H9 (cell line): Measurements from ENCODE around the gene IFIT1. TPM values are rescaled to one million over a fixed set of nuclear protein-coding genes. Genes with fewer than 3 reads are reported as not detected.

ENCODE experiments used
- DNase-seq: peaks from one replicate; pipeline ENCODE4 v3.0.0-alpha.2; 2017
- H2AFZ ChIP-seq: one replicate; pipeline ENCODE4 v1.6.1; 2013; ENCODE audit warnings: mild to moderate bottlenecking, low read length, control low read depth, moderate library complexity
- H2AK5ac ChIP-seq: 2 replicates; pipeline ENCODE4 v1.6.1; 2013; ENCODE audit warnings: low read length, control low read depth, mixed read lengths; ENCODE audit not compliant: insufficient read length
- H2BK120ac ChIP-seq: one replicate; pipeline ENCODE4 v1.6.1; 2013; ENCODE audit warnings: low read depth, mild to moderate bottlenecking, low read length, control low read depth, inconsistent platforms; ENCODE audit not compliant: poor library complexity, severe bottlenecking
- H2BK12ac ChIP-seq: 2 replicates; pipeline ENCODE4 v1.6.1; 2013; ENCODE audit warnings: low read length, control low read depth, mixed read lengths, low read depth; ENCODE audit not compliant: insufficient read length
- H2BK15ac ChIP-seq: 2 replicates; pipeline ENCODE4 v1.6.1; 2013; ENCODE audit warnings: low read depth, low read length, control low read depth
- H2BK20ac ChIP-seq: one replicate; pipeline ENCODE4 v1.6.1; 2013; ENCODE audit warnings: low read depth, mild to moderate bottlenecking, low read length, control low read depth, inconsistent platforms; ENCODE audit not compliant: poor library complexity, severe bottlenecking
- H2BK5ac ChIP-seq: 2 replicates; pipeline ENCODE4 v1.6.1; 2013; ENCODE audit warnings: low read length, control low read depth, mixed read lengths; ENCODE audit not compliant: insufficient read length
- H3K14ac ChIP-seq: 2 replicates; pipeline ENCODE4 v1.6.1; 2013; ENCODE audit warnings: low read length, control low read depth; ENCODE audit not compliant: insufficient read depth
- H3K18ac ChIP-seq: 2 replicates; pipeline ENCODE4 v1.6.1; 2013; ENCODE audit warnings: low read depth, mild to moderate bottlenecking, mixed read lengths, low read length, control low read depth; ENCODE audit not compliant: insufficient read length
- H3K23ac ChIP-seq: 2 replicates; pipeline ENCODE4 v1.6.1; 2013; ENCODE audit warnings: low read length, control low read depth, mixed read lengths, low read depth; ENCODE audit not compliant: insufficient read length
- H3K23me2 ChIP-seq: 2 replicates; pipeline ENCODE4 v1.6.1; 2013; ENCODE audit warnings: low read depth, mild to moderate bottlenecking, mixed read lengths, low read length, control low read depth; ENCODE audit not compliant: insufficient read length, poor library complexity, severe bottlenecking
- H3K27ac ChIP-seq: 2 replicates; pipeline ENCODE4 v1.5.1; 2013; ENCODE audit warnings: low read length, control low read depth, mixed read lengths, low read depth; ENCODE audit not compliant: insufficient read length
- H3K27me3 ChIP-seq: 2 replicates; pipeline ENCODE4 v1.6.1; 2013; ENCODE audit warnings: low read length, control low read depth, inconsistent platforms; ENCODE audit not compliant: insufficient read depth
- H3K4ac ChIP-seq: 2 replicates; pipeline ENCODE4 v1.6.1; 2013; ENCODE audit warnings: low read depth, mild to moderate bottlenecking, control low read depth, inconsistent platforms, low read length, moderate library complexity
- H3K4me1 ChIP-seq: 2 replicates; pipeline ENCODE4 v1.6.1; 2013; ENCODE audit warnings: low read length, control low read depth, inconsistent platforms; ENCODE audit not compliant: insufficient read depth
- H3K4me2 ChIP-seq: 2 replicates; pipeline ENCODE4 v1.6.1; 2013; ENCODE audit warnings: low read length, control low read depth, mixed read lengths; ENCODE audit not compliant: insufficient read length, insufficient read depth
- H3K56ac ChIP-seq: 2 replicates; pipeline ENCODE4 v1.6.1; 2013; ENCODE audit warnings: low read depth, mild to moderate bottlenecking, mixed read lengths, low read length, control low read depth; ENCODE audit not compliant: insufficient read length
- H3K79me1 ChIP-seq: 2 replicates; pipeline ENCODE4 v1.6.1; 2013; ENCODE audit warnings: low read depth, mild to moderate bottlenecking, moderate library complexity, low read length, control low read depth, inconsistent platforms; ENCODE audit not compliant: insufficient read depth, poor library complexity, severe bottlenecking
- H3K79me2 ChIP-seq: 2 replicates; pipeline ENCODE4 v1.6.1; 2013; ENCODE audit warnings: low read length, control low read depth, inconsistent platforms; ENCODE audit not compliant: insufficient read depth
- H3K9ac ChIP-seq: 2 replicates; pipeline ENCODE4 v1.6.1; 2013; ENCODE audit warnings: low read length, control low read depth, mixed read lengths; ENCODE audit not compliant: insufficient read length; ENCODE audit errors: extremely low read depth
- H3K9me3 ChIP-seq: one replicate; pipeline ENCODE4 v1.6.1; 2013; ENCODE audit warnings: low read depth, low read length, inconsistent platforms; ENCODE audit not compliant: control insufficient read depth
- H3T11ph ChIP-seq: one replicate; pipeline ENCODE4 v1.6.1; 2013; ENCODE audit warnings: mild to moderate bottlenecking, low read length, control low read depth, inconsistent platforms
- H4K20me1 ChIP-seq: one replicate; pipeline ENCODE4 v1.6.1; 2013; ENCODE audit not compliant: control insufficient read depth, insufficient read length, insufficient read depth
- H4K5ac ChIP-seq: 2 replicates; pipeline ENCODE4 v1.6.1; 2013; ENCODE audit warnings: low read depth, mild to moderate bottlenecking, mixed read lengths, low read length, control low read depth; ENCODE audit not compliant: insufficient read length
- H4K8ac ChIP-seq: replicated peaks from 2 replicates; pipeline ENCODE4 v1.6.1; 2013; ENCODE audit warnings: low read length, control low read depth, mixed read lengths, low read depth; ENCODE audit not compliant: insufficient read length
- H4K91ac ChIP-seq: 2 replicates; pipeline ENCODE4 v1.6.1; 2013; ENCODE audit warnings: low read depth, mild to moderate bottlenecking, moderate library complexity, mixed read lengths, low read length, control low read depth; ENCODE audit not compliant: insufficient read length
- H3K27ac Mint-ChIP-seq, 3 experiments: 2 replicates in 2 of 3; 3 replicates in 1 of 3; pipeline ENCODE4 v1.8.0; 2020 to 2021; ENCODE audit warnings: mixed read lengths in 3 of 3, mild to moderate bottlenecking in 1 of 3, moderate library complexity in 1 of 3
- H3K27me3 Mint-ChIP-seq: 2 replicates; pipeline ENCODE4 v1.8.0; 2021; ENCODE audit warnings: low read depth, mild to moderate bottlenecking, moderate library complexity, mixed read lengths
- H3K36me3 Mint-ChIP-seq, 3 experiments: 2 replicates in 2 of 3; 3 replicates in 1 of 3; pipeline ENCODE4 v1.8.0; 2020 to 2021; ENCODE audit warnings: low read depth in 3 of 3, mixed read lengths in 3 of 3; ENCODE audit not compliant: insufficient read depth in 1 of 3
- H3K4me1 Mint-ChIP-seq, 2 experiments: 2 replicates each; pipeline ENCODE4 v1.8.0; 2020; ENCODE audit warnings: mixed read lengths in 2 of 2
- H3K4me3 Mint-ChIP-seq, 2 experiments: 2 replicates in 1 of 2; 3 replicates in 1 of 2; pipeline ENCODE4 v1.8.0; 2020 to 2021; ENCODE audit warnings: mild to moderate bottlenecking in 2 of 2, mixed read lengths in 2 of 2, moderate library complexity in 1 of 2
- H3K9me3 Mint-ChIP-seq, 2 experiments: 2 replicates in 1 of 2; 3 replicates in 1 of 2; pipeline ENCODE4 v1.8.0; 2020; ENCODE audit warnings: mild to moderate bottlenecking in 2 of 2, mixed read lengths in 2 of 2, moderate library complexity in 1 of 2
- WGBS: extraction: QIAGEN DNeasy Blood & Tissue Kit; methylation state at CpG from one replicate; pipeline ENCODE4 v1.1.7; 2013; ENCODE audit warnings: missing lambda C conversion rate, low lambda C conversion rate, mixed read lengths; ENCODE audit not compliant: insufficient read length; ENCODE audit errors: extremely low coverage; 5-methylcytosine and 5-hydroxymethylcytosine counted together
- total RNA-seq: library from RNA; stranded (reverse); gene quantifications from 2 replicates; pipeline ENCODE4 v1.2.1, GENCODE V29; 2021
- TF ChIP-seq, protein P1 (sequence below): fragments of 200-600 bp; sonication (generic); conservative IDR thresholded peaks from 3 replicates; pipeline ENCODE4 v1.8.0; 2021; ENCODE audit warnings: antibody characterized with exemption, mild to moderate bottlenecking

The IFIT1 gene
- total RNA-seq, 1 experiment from 2014 or later, result 1.2 TPM

- no peak within 1 kb of the TSS for H3K4me3 Mint-ChIP-seq
- no peak for DNase-seq
- H2AFZ ChIP-seq, result no peak within 1 kb of the TSS
These were observed 14.5 kb upstream of the IFIT1 start, which contains the start of gene IFIT1B for GRCh38 chr10:89377705-89378637. TSS of gene IFIT1B (plus strand) at chr10:89378056. CDS start at chr10:89378136, 80 bp downstream.

More at GRCh38 chr10:89377705-89378637, 14.5 kb upstream of the IFIT1 start, which contains the start of gene IFIT1B:
- Mint-ChIP-seq H3K36me3 (no peaks in the 10 kb centered on the region), H3K27ac (no peak within 1 kb of the TSS), H3K9me3 (no peaks in the 10 kb centered on the region), H3K27me3 (no peaks in the 10 kb centered on the region; the same call in 1 of the 2 replicates), H3K4me1 (peaks cover 13% of the 10 kb centered on the region in 2 experiments)
- WGBS, result no CpG with 5 or more reads among the region's 5 CpGs
- H3T11ph ChIP-seq, result no peak within 1 kb of the TSS
- H4K5ac ChIP-seq, result no peak within 1 kb of the TSS
- no peak within 1 kb of the TSS for H4K8ac ChIP-seq
- no peak within 1 kb of the TSS for H3K9ac ChIP-seq
- no peak within 1 kb of the TSS for H3K27ac ChIP-seq
- no peak within 1 kb of the TSS for H3K4me2 ChIP-seq
- H2AK5ac ChIP-seq, result no peak within 1 kb of the TSS
- H2BK120ac ChIP-seq, result no peak within 1 kb of the TSS
- H3K79me2 ChIP-seq, result no peaks in the 10 kb centered on the region; the same call in 1 of the 2 replicates
- no peaks in the 10 kb centered on the region for H3K23me2 ChIP-seq
- H2BK20ac ChIP-seq, result no peak within 1 kb of the TSS
- H3K9me3 ChIP-seq, result no peaks in the 10 kb centered on the region
- H3K56ac ChIP-seq, result no peak within 1 kb of the TSS
- no peak within 1 kb of the TSS for H4K91ac ChIP-seq
- TF ChIP-seq, protein P1, sequence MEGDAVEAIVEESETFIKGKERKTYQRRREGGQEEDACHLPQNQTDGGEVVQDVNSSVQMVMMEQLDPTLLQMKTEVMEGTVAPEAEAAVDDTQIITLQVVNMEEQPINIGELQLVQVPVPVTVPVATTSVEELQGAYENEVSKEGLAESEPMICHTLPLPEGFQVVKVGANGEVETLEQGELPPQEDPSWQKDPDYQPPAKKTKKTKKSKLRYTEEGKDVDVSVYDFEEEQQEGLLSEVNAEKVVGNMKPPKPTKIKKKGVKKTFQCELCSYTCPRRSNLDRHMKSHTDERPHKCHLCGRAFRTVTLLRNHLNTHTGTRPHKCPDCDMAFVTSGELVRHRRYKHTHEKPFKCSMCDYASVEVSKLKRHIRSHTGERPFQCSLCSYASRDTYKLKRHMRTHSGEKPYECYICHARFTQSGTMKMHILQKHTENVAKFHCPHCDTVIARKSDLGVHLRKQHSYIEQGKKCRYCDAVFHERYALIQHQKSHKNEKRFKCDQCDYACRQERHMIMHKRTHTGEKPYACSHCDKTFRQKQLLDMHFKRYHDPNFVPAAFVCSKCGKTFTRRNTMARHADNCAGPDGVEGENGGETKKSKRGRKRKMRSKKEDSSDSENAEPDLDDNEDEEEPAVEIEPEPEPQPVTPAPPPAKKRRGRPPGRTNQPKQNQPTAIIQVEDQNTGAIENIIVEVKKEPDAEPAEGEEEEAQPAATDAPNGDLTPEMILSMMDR, result no peak
- no peak within 1 kb of the TSS for H2BK5ac ChIP-seq
- H2BK12ac ChIP-seq, result no peak within 1 kb of the TSS
- no peaks in the 10 kb centered on the region; the same call in 1 of the 2 replicates for H3K4me1 ChIP-seq
- no peaks in the 10 kb centered on the region for H3K79me1 ChIP-seq
- no peak within 1 kb of the TSS for H3K14ac ChIP-seq
- H3K18ac ChIP-seq, result no peak within 1 kb of the TSS
- H2BK15ac ChIP-seq, result no peak within 1 kb of the TSS
- no peaks in the 10 kb centered on the region for H4K20me1 ChIP-seq
- no peak within 1 kb of the TSS for H3K4ac ChIP-seq
- no peak within 1 kb of the TSS for H3K23ac ChIP-seq
- H3K27me3 ChIP-seq, result no peaks in the 10 kb centered on the region
